Lower leg skin (tissue), 4 donors: ENCODE data around the gene AFDN. TPM values are rescaled to one million over a fixed set of nuclear protein-coding genes. Genes with fewer than 3 reads are reported as not detected.

Experiments used
- DNase-seq, 2 donors: peaks; one replicate each; pipeline ENCODE4 v3.0.0-alpha.2; 2019; ENCODE audit warnings: low spot score in 2 of 2
- H3K4me3 ChIP-seq: fragments of 200-600 bp; sonication (generic); 2 replicates; pipeline ENCODE4 v1.5.1; 2017; ENCODE audit warnings: mild to moderate bottlenecking, low read depth; ENCODE audit not compliant: poor library complexity, severe bottlenecking
- POLR2A ChIP-seq, 2 donors: fragments of 450-650 bp; IDR thresholded peaks; one replicate each; pipeline ENCODE4 v1.6.1; 2016 to 2017; ENCODE audit warnings: antibody characterized with exemption in 2 of 2, mild to moderate bottlenecking in 1 of 2, moderate library complexity in 1 of 2
- WGBS, 2 donors: methylation state at CpG; one replicate each; pipeline ENCODE4 v1.1.5; 2018; 5-methylcytosine and 5-hydroxymethylcytosine counted together
- intact Hi-C: fragments of 100-400 bp; cut with DNase I; formaldehyde crosslinking; loops from one replicate; pipeline ENCODE4 v1.15.0; 2023; ENCODE audit warnings: low total_unique reads
- total RNA-seq, 4 donors: library from RNA; depleted of rRNA; stranded (reverse); fragments of >200 nt; gene quantifications; one replicate each; pipeline ENCODE4 v1.1.0, GENCODE V29; 2016
- TF ChIP-seq, protein P1 (sequence below), 3 donors: fragments of 450-650 bp; IDR thresholded peaks; one replicate each; pipeline ENCODE4 v1.5.1; 2016; ENCODE audit warnings: antibody characterized with exemption in 3 of 3, mild to moderate bottlenecking in 3 of 3, moderate library complexity in 2 of 3

Gene AFDN
- total RNA-seq, 4 donors from 2014 or later: 137 to 213 (median 168) TPM

DNA sequence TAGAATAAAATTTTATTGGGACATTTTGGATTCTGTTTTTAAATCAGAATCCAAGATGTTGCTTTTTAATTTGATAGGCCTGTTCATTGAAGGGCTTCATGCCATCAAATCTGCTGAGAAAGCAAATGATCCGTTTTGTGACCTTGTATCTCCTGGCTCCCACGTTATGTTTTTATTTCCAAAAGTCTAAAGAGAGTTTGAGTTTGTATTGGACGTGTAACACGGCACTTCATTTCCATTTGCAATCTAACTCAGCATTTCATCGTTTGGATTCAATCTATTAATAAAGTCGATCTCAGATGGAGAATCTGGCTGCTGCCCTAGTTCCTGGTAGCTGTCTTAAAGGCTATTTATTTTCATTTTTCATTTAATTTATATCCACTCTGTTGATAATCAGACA, 187.7 kb downstream of the AFDN start:
- DNase-seq: peak in 1 of 2 donors; percentile 3
- intact Hi-C loops: no loop called here
- no peak overlapping the region for H3K4me3 ChIP-seq
- WGBS, 2 donors: 39 to 44% methylated on average over 6 of the region's 6 CpGs
- TF ChIP-seq, protein P1, sequence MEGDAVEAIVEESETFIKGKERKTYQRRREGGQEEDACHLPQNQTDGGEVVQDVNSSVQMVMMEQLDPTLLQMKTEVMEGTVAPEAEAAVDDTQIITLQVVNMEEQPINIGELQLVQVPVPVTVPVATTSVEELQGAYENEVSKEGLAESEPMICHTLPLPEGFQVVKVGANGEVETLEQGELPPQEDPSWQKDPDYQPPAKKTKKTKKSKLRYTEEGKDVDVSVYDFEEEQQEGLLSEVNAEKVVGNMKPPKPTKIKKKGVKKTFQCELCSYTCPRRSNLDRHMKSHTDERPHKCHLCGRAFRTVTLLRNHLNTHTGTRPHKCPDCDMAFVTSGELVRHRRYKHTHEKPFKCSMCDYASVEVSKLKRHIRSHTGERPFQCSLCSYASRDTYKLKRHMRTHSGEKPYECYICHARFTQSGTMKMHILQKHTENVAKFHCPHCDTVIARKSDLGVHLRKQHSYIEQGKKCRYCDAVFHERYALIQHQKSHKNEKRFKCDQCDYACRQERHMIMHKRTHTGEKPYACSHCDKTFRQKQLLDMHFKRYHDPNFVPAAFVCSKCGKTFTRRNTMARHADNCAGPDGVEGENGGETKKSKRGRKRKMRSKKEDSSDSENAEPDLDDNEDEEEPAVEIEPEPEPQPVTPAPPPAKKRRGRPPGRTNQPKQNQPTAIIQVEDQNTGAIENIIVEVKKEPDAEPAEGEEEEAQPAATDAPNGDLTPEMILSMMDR (IDR thresholded peaks at IDR 0.05): no peak
- TF ChIP-seq POLR2A (IDR thresholded peaks at IDR 0.05): no peak

DNA sequence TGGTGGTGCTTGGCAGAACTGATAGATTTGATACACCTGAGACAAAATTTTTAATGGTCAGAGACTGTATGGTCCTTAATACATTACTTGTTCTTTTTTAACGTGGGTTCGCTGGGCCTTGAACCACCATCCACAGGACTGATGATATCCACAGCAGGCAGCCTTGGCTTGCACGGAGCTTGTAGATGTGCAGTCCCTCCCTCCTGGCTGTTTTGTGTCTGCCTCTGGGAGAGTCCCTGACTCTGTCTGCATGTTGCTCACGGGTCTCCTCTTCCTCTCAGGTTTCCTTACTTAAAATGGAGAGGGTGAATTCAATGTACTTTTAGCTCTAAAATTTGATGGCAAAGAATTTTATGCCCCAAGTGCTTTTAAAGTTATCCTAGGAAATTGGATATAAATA, 188.3 kb downstream of the AFDN start:
- intact Hi-C loops: no loop called here
- WGBS, 2 donors: 79 to 80% methylated on average over 4 of the region's 4 CpGs

DNA sequence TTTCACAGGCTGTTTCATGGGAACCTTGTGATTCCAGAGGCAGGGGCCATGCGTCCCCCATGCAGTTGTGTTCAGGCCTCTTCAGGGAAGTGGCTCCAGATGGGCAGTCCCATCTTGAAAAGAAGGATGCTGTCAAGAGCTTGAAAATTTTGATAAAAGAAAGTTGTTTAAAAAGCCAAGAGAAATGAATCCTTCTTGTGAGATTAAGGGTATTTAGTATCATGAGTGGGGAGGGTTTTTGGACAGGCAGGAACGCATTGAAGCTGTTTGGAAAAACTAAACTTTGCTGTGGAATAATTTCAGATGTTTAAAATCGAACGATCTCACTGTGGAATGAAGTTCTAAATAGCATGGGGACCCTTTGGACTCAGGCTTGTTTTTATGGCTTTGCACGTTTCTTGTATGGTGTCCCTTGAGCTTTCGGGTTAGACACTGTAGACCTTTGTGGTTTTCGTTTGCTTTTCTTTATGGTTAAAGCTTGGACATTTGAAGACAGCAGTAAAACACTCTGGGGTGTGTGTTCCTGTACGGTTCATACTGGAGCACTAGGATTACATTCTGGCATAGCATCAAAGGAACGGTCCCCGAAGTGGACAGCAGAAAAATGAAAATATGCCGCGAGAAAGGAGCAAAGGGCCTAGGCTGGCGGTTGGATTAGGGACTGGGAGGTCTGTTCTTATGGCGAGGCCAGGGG, 188.9 kb downstream of the AFDN start:
- TF ChIP-seq POLR2A (IDR thresholded peaks at IDR 0.05): no peak
- TF ChIP-seq, protein P1 (IDR thresholded peaks at IDR 0.05): no peak
- WGBS, 2 donors: 83 to 86% methylated on average over 14 of the region's 14 CpGs
- DNase-seq: peak in 1 of 2 donors; percentile 5
- intact Hi-C loops: no loop called here
- H3K4me3 ChIP-seq: no peak overlapping the region

More for the DNA sequence above, 188.3 kb downstream of the AFDN start:
- no peak overlapping the region for H3K4me3 ChIP-seq
- no peak for TF ChIP-seq POLR2A (IDR thresholded peaks at IDR 0.05)
- TF ChIP-seq, protein P1 (IDR thresholded peaks at IDR 0.05): no peak
- DNase-seq: peak; percentile 7 to 58

DNA sequence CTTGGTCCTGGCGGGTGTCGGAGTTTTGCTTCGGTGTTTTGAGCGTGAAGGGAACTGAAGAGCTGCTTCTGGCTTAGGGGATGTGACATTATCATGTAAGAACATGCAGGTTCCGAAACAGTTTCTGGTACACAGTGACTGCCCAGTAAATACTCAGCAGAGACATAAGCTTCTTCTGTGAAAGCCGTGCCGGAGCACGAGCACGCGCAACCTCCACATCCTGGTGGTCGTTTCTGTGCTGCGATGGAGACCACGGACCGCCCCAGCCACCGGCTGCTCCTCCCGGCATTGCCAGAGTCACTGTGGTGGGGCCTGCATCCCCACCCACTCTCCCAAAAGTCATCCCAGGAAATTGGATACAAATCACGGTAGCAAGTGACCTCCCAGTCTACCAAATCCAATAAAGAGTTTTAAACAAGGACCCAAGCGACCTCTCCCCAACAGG, 189.5 kb downstream of the AFDN start:
- 89 to 91% methylated on average over 18 of the region's 18 CpGs for WGBS, 2 donors
- intact Hi-C loops: no loop called here
- TF ChIP-seq POLR2A (IDR thresholded peaks at IDR 0.05): no peak
- TF ChIP-seq, protein P1 (IDR thresholded peaks at IDR 0.05): no peak
- H3K4me3 ChIP-seq: no peak overlapping the region
- peak in 1 of 2 donors; percentile 5 for DNase-seq

DNA sequence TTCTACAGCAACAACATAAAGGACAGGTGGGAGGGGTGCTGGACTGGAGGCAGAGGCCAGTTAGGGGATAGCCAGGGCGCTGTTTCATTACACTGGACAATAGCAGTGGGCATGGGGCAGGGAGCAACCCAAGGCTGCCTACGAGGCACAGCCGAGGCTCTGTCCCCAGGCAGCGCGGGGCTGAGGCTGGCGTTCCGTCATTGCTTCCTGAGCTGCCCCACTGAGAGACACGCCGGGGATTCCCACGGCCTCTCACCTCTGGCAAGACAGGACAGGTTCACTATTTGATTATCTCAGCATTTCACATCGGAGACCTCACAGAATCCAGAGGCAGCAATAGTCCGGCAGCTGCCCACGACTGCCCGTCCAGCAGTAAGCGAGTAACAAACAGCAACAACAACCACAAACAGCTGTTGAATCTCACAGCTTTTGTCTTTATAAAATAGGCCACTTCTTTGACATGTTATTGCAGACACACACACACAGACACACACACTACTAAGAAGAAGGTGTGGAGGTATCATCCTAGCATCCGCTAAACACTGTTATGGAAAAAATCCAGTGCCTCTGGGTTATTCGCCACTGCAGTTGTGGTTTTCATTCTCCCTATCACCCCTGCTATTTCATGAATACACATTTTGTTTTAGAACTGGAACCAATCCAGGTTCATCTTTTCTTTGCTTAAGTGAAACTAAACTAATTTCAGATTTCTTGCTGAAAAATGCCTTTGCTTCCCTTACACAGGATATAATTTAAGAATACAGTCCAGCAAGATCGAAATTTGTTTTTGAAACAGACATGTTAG, 190.2 kb downstream of the AFDN start:
- 47 to 60% methylated on average over 9 to 18 of the region's 18 CpGs for WGBS, 2 donors
- no peak overlapping the region for H3K4me3 ChIP-seq
- no peak for TF ChIP-seq POLR2A (IDR thresholded peaks at IDR 0.05)
- TF ChIP-seq, protein P1 (IDR thresholded peaks at IDR 0.05): no peak
- DNase-seq: peak in 1 of 2 donors; percentile 11
- intact Hi-C loops: no loop called here
